ENCODE data around the gene APOC4.

The APOC4 gene

GRCh38 chr19:44992336-44993163, 50.5 kb downstream of the APOC4 start:
- Histone ChIP-seq H3K9me3 (ENCODE audit: control insufficient read depth, low read length) (no peaks in the 10 kb centered on the region), H3K27me3 (replicated peaks; ENCODE audit: control insufficient read depth, insufficient read depth, low read length, poor library complexity, severe bottlenecking) (no peaks in the 10 kb centered on the region), H3K4me1 (ENCODE audit: control insufficient read depth, insufficient read depth, low read length, poor library complexity, severe bottlenecking) (no peaks in the 10 kb centered on the region), H3K36me3 (ENCODE audit: control insufficient read depth, insufficient read depth, low read length) (peaks cover 40% of the 10 kb centered on the region), H3K4me3 (ENCODE audit: insufficient read depth, low read depth, low read length, poor library complexity, severe bottlenecking) (no peak overlapping the region), H3K27ac (ENCODE audit: insufficient read depth, low read length, poor library complexity, severe bottlenecking) (no peak overlapping the region)
- DNase-seq: no peak

- H3K9me3 ChIP-seq (ENCODE audit: control insufficient read depth, low read length): no peaks in the 10 kb centered on the region
- no peak for DNase-seq
- no peaks in the 10 kb centered on the region for H3K27me3 ChIP-seq (replicated peaks; ENCODE audit: control insufficient read depth, insufficient read depth, low read length, poor library complexity, severe bottlenecking)
- no peak overlapping the region for H3K4me3 ChIP-seq (ENCODE audit: insufficient read depth, low read depth, low read length, poor library complexity, severe bottlenecking)
- no peaks in the 10 kb centered on the region for H3K4me1 ChIP-seq (ENCODE audit: control insufficient read depth, insufficient read depth, low read length, poor library complexity, severe bottlenecking)
- H3K27ac ChIP-seq (ENCODE audit: insufficient read depth, low read length, poor library complexity, severe bottlenecking): no peak overlapping the region
- H3K36me3 ChIP-seq (ENCODE audit: control insufficient read depth, insufficient read depth, low read length): peaks cover 30% of the 10 kb centered on the region
These were observed 51.5 kb downstream of the APOC4 start for GRCh38 chr19:44993526-44993925.

- H3K4me3 ChIP-seq (ENCODE audit: insufficient read depth, low read depth, low read length, poor library complexity, severe bottlenecking): no peak overlapping the region
- no peak for DNase-seq
- H3K9me3 ChIP-seq (ENCODE audit: control insufficient read depth, low read length): no peaks in the 10 kb centered on the region
- no peaks in the 10 kb centered on the region for H3K4me1 ChIP-seq (ENCODE audit: control insufficient read depth, insufficient read depth, low read length, poor library complexity, severe bottlenecking)
- no peaks in the 10 kb centered on the region for H3K27me3 ChIP-seq (replicated peaks; ENCODE audit: control insufficient read depth, insufficient read depth, low read length, poor library complexity, severe bottlenecking)
- no peak overlapping the region for H3K27ac ChIP-seq (ENCODE audit: insufficient read depth, low read length, poor library complexity, severe bottlenecking)
- H3K36me3 ChIP-seq (ENCODE audit: control insufficient read depth, insufficient read depth, low read length): peaks cover 30% of the 10 kb centered on the region
These were observed 52.0 kb downstream of the APOC4 start for GRCh38 chr19:44993926-44994537.
